ENCODE measurements around the gene PTPRU.
"Not testable (repeated sequence)": the region's sequence is repeated elsewhere in the genome, so short reads cannot be mapped to it uniquely, and the experiment has no call there.

The PTPRU gene

GRCh38 chr1:29217633-29218032 lies 18.7 kb upstream of the PTPRU start:
- Histone ChIP-seq H3K27ac (no peak overlapping the region), H3K4me3 (no peak overlapping the region)

- Histone ChIP-seq H3K27ac (no peak overlapping the region), H3K4me3 (no peak overlapping the region)
Measured at GRCh38 chr1:29218223-29218622, 18.1 kb upstream of the PTPRU start.

- H3K4me3 ChIP-seq: no peak overlapping the region
Measured at GRCh38 chr1:29221296-29221695, 15.0 kb upstream of the PTPRU start.

GRCh38 chr1:29222260-29222659 lies 14.1 kb upstream of the PTPRU start:
- not testable (repeated sequence) for H3K27ac ChIP-seq, H3K4me3 ChIP-seq

More at GRCh38 chr1:29221296-29221695, 15.0 kb upstream of the PTPRU start:
- no peak overlapping the region for H3K27ac ChIP-seq

- no peak overlapping the region for H3K27ac ChIP-seq
- no peak overlapping the region for H3K4me3 ChIP-seq
Measured at GRCh38 chr1:29222686-29223085, 13.6 kb upstream of the PTPRU start.

GRCh38 chr1:29223521-29223920 lies 12.8 kb upstream of the PTPRU start:
- no peak overlapping the region for H3K4me3 ChIP-seq
- H3K27ac ChIP-seq: no peak overlapping the region

- Histone ChIP-seq H3K27ac (no peak overlapping the region), H3K4me3 (no peak overlapping the region)
Measured at GRCh38 chr1:29224356-29224837, 11.9 kb upstream of the PTPRU start.

GRCh38 chr1:29225361-29225760 lies 11.0 kb upstream of the PTPRU start:
- Histone ChIP-seq H3K4me3 (no peak overlapping the region), H3K27ac (no peak overlapping the region)

GRCh38 chr1:29227511-29227910 lies 8.8 kb upstream of the PTPRU start:
- Histone ChIP-seq H3K27ac (peak overlapping the region in 2 of 21 experiments; percentile 3 to 45), H3K4me3 (no peak overlapping the region)

GRCh38 chr1:29230204-29230552 lies 6.1 kb upstream of the PTPRU start:
- peak overlapping the region; percentile 69 to 92 (median 84) for H3K4me3 ChIP-seq
- H3K27ac ChIP-seq: peak overlapping the region; percentile 24 to 90 (median 81)

- H3K4me3 ChIP-seq: peak within 1 kb of the TSS; percentile 69 to 92 (median 84)
- peak within 1 kb of the TSS; percentile 24 to 90 (median 81) for H3K27ac ChIP-seq
Measured at GRCh38 chr1:29230553-29231378, 5.6 kb upstream of the PTPRU start, which contains the start of gene MECR. Gene MECR, minus strand, starts transcription at chr1:29230934. Its CDS starts 28 bp downstream, at chr1:29230906.

- Histone ChIP-seq H3K27ac (no peak overlapping the region), H3K4me3 (no peak overlapping the region)
Measured at GRCh38 chr1:29232387-29232786, 3.9 kb upstream of the PTPRU start.

GRCh38 chr1:29233693-29234092 lies 2.6 kb upstream of the PTPRU start:
- Histone ChIP-seq H3K4me3 (no peak overlapping the region), H3K27ac (no peak overlapping the region)

GRCh38 chr1:29234471-29234870 lies 1.9 kb upstream of the PTPRU start:
- Histone ChIP-seq H3K27ac (no peak overlapping the region), H3K4me3 (no peak overlapping the region)

- H3K4me3 ChIP-seq, H3K27ac ChIP-seq: not testable (repeated sequence)
Measured at GRCh38 chr1:29234881-29235280, 1.4 kb upstream of the PTPRU start.

- peak overlapping the region; percentile 38 to 66 (median 55) for H3K4me3 ChIP-seq
- H3K27ac ChIP-seq: peak overlapping the region in 13 of 21 experiments; percentile 7 to 86 (median 62)
Measured at GRCh38 chr1:29236712-29237128, 398 bp downstream of the PTPRU start.

GRCh38 chr1:29237129-29237821 lies 953 bp downstream of the PTPRU start:
- Histone ChIP-seq H3K27ac (peak overlapping the region in 14 of 21 experiments; percentile 7 to 86 (median 48)), H3K4me3 (peak overlapping the region; percentile 38 to 66 (median 55))

GRCh38 chr1:29237852-29238619 lies 1.7 kb downstream of the PTPRU start:
- Histone ChIP-seq H3K27ac (peak overlapping the region in 13 of 21 experiments; percentile 0 to 86 (median 50)), H3K4me3 (peak overlapping the region; percentile 23 to 66 (median 42))

- H3K4me3 ChIP-seq: peak overlapping the region in 6 of 7 experiments; percentile 23 to 66 (median 39)
- peak overlapping the region in 12 of 21 experiments; percentile 0 to 86 (median 46) for H3K27ac ChIP-seq
Measured at GRCh38 chr1:29238620-29239002, 2.3 kb downstream of the PTPRU start.

- peak overlapping the region in 4 of 21 experiments; percentile 6 to 67 (median 57) for H3K27ac ChIP-seq
- no peak overlapping the region for H3K4me3 ChIP-seq
Measured at GRCh38 chr1:29239142-29239541, 2.8 kb downstream of the PTPRU start.

All from skin epidermis (tissue), 12 donors.